Neural cell (in vitro differentiated cells): ENCODE results near the gene RABL3. TPM values are rescaled to one million over a fixed set of nuclear protein-coding genes. Genes with fewer than 3 reads are reported as not detected.

Source experiments
- H2AFZ ChIP-seq: fragments of 200-600, 300-800 bp; sonication (generic), shearing (Covaris generic); 2 replicates; pipeline ENCODE4 v1.6.0; 2014; ENCODE audit warnings: low read depth, mild to moderate bottlenecking, antibody characterized with exemption, low read length, moderate library complexity
- H3F3A ChIP-seq: fragments of 200-600 bp; shearing (Covaris generic); 2 replicates; pipeline ENCODE4 v1.6.1; 2016; ENCODE audit warnings: mild to moderate bottlenecking, moderate library complexity, mixed read lengths, antibody characterized with exemption, low read length; ENCODE audit not compliant: insufficient read depth, poor library complexity, severe bottlenecking
- H3K27ac ChIP-seq: fragments of 200-600, 300-800 bp; sonication (generic), shearing (Covaris generic); 2 replicates; pipeline ENCODE4 v1.5.1; 2014; ENCODE audit warnings: mild to moderate bottlenecking, low read length, moderate library complexity
- H3K27me3 ChIP-seq: fragments of 300-800, 200-600 bp; sonication (generic), shearing (Covaris generic); 2 replicates; pipeline ENCODE4 v1.6.0; 2014; ENCODE audit warnings: mild to moderate bottlenecking, low read depth, low read length, moderate library complexity; ENCODE audit not compliant: insufficient read depth
- H3K36me3 ChIP-seq: fragments of 300-800, 200-600 bp; sonication (generic), shearing (Covaris generic); 2 replicates; pipeline ENCODE4 v1.5.1; 2014; ENCODE audit warnings: mild to moderate bottlenecking, antibody characterized with exemption, low read length, moderate library complexity; ENCODE audit not compliant: insufficient read depth
- H3K4me2 ChIP-seq: fragments of 300-800, 200-600 bp; sonication (generic), shearing (Covaris generic); 2 replicates; pipeline ENCODE4 v1.6.0; 2014; ENCODE audit warnings: mild to moderate bottlenecking, low read length
- H3K4me3 ChIP-seq: fragments of 300-800, 200-600 bp; sonication (generic), shearing (Covaris generic); 2 replicates; pipeline ENCODE4 v1.5.1; 2014; ENCODE audit warnings: mild to moderate bottlenecking, low read length, moderate library complexity
- H3K79me2 ChIP-seq: fragments of 200-600 bp; shearing (Covaris generic); replicated peaks from 2 replicates; pipeline ENCODE4 v1.6.0; 2014; ENCODE audit warnings: mild to moderate bottlenecking, low read length, moderate library complexity; ENCODE audit not compliant: insufficient read depth
- H3K9ac ChIP-seq: fragments of 300-800, 200-600 bp; sonication (generic), shearing (Covaris generic); 2 replicates; pipeline ENCODE4 v1.6.1; 2016; ENCODE audit warnings: mild to moderate bottlenecking, low read length, mixed read lengths
- H3K9me2 ChIP-seq: fragments of 200-600 bp; shearing (Covaris generic); 2 replicates; pipeline ENCODE4 v1.6.1; 2016; ENCODE audit warnings: mild to moderate bottlenecking, low read length, mixed read lengths; ENCODE audit not compliant: insufficient read depth
- H3K9me3 ChIP-seq: fragments of 200-600, 300-800 bp; sonication (generic), shearing (Covaris generic); 2 replicates; pipeline ENCODE4 v1.6.1; 2016; ENCODE audit warnings: mild to moderate bottlenecking, mixed run types, low read length, moderate library complexity, mixed read lengths
- H4K20me1 ChIP-seq: fragments of 200-600 bp; shearing (Covaris generic); 2 replicates; pipeline ENCODE4 v1.6.1; 2016; ENCODE audit warnings: mild to moderate bottlenecking, mixed run types; ENCODE audit not compliant: insufficient read depth
- CTCF ChIP-seq: fragments of 450-650 bp; IDR thresholded peaks from 2 replicates; pipeline ENCODE4 v1.5.1; 2014; ENCODE audit warnings: antibody characterized with exemption, mild to moderate bottlenecking, moderate library complexity; ENCODE audit not compliant: poor library complexity, severe bottlenecking
- EP300 ChIP-seq: fragments of 450-650 bp; conservative IDR thresholded peaks from 2 replicates; pipeline ENCODE4 v1.6.1; 2014; ENCODE audit warnings: antibody characterized with exemption, mild to moderate bottlenecking, moderate library complexity; ENCODE audit not compliant: poor library complexity, severe bottlenecking
- EZH2 ChIP-seq: fragments of 200-600, 300-800 bp; shearing (Covaris generic), sonication (generic); IDR thresholded peaks from 2 replicates; pipeline ENCODE4 v1.6.1; 2014; ENCODE audit warnings: antibody characterized with exemption, low read length, borderline replicate concordance, mild to moderate bottlenecking; ENCODE audit not compliant: insufficient read depth, poor library complexity, severe bottlenecking
- MXI1 ChIP-seq: fragments of 450-650 bp; conservative IDR thresholded peaks from 2 replicates; pipeline ENCODE4 v1.6.1; 2014; ENCODE audit warnings: antibody characterized with exemption, mild to moderate bottlenecking; ENCODE audit not compliant: poor library complexity, severe bottlenecking
- POLR2AphosphoS5 ChIP-seq: IDR thresholded peaks from 2 replicates; pipeline ENCODE4 v1.6.1; 2012
- RAD21 ChIP-seq: fragments of 450-650 bp; conservative IDR thresholded peaks from 2 replicates; pipeline ENCODE4 v1.6.1; 2014; ENCODE audit warnings: antibody characterized with exemption, mild to moderate bottlenecking, moderate library complexity
- REST ChIP-seq: IDR thresholded peaks from 2 replicates; pipeline ENCODE4 v1.6.1; 2012; ENCODE audit warnings: borderline replicate concordance
- SMC3 ChIP-seq: fragments of 450-650 bp; conservative IDR thresholded peaks from 2 replicates; pipeline ENCODE4 v1.6.1; 2014; ENCODE audit warnings: antibody characterized with exemption, mild to moderate bottlenecking, moderate library complexity; ENCODE audit not compliant: poor library complexity
- TAF1 ChIP-seq: IDR thresholded peaks from 2 replicates; pipeline ENCODE4 v1.6.1; 2012; ENCODE audit warnings: low read depth
- polyA plus RNA-seq: library from polyadenylated mRNA; depleted of rRNA; stranded (reverse); fragments of >200 nt; gene quantifications from 2 replicates; pipeline ENCODE4 v1.2.3, GENCODE V29; 2014

The RABL3 gene
- polyA plus RNA-seq, 1 donor from 2014 or later = 14.7 TPM

GRCh38 chr3:120648290-120648689 is 94.0 kb downstream of the RABL3 start (continued):
- TF ChIP-seq POLR2AphosphoS5 = no peak

- Histone ChIP-seq H3K9me3 (no peaks in the 10 kb centered on the region), H4K20me1 (no peaks in the 10 kb centered on the region), H3K36me3 (no peaks in the 10 kb centered on the region), H3K4me3 (no peak overlapping the region), H3K4me2 (no peak overlapping the region), H3K27me3 (no peaks in the 10 kb centered on the region), H3K79me2 (no peaks in the 10 kb centered on the region), H2AFZ (no peak overlapping the region), H3K9ac (no peak overlapping the region), H3F3A (no peaks in the 10 kb centered on the region), H3K9me2 (no peaks in the 10 kb centered on the region), H3K27ac (no peak overlapping the region)
- no peak for TF ChIP-seq RAD21
Observed at GRCh38 chr3:120646771-120647432, 95.4 kb downstream of the RABL3 start.

- TF ChIP-seq REST = no peak
- no peak for TF ChIP-seq TAF1
- no peak for TF ChIP-seq SMC3
- TF ChIP-seq EZH2 = no peak
- TF ChIP-seq RAD21 = no peak
- TF ChIP-seq CTCF = no peak
- TF ChIP-seq MXI1 = no peak
- TF ChIP-seq POLR2AphosphoS5 = no peak
- TF ChIP-seq EP300 = no peak
- H3K27ac ChIP-seq = no peak overlapping the region
- H3K9ac ChIP-seq = no peak overlapping the region
- H2AFZ ChIP-seq = no peak overlapping the region
- H3K36me3 ChIP-seq = no peaks in the 10 kb centered on the region
- H3K27me3 ChIP-seq = no peaks in the 10 kb centered on the region
- no peak overlapping the region for H3K4me3 ChIP-seq
- no peaks in the 10 kb centered on the region for H3K79me2 ChIP-seq
- no peaks in the 10 kb centered on the region for H3K9me3 ChIP-seq
- no peaks in the 10 kb centered on the region for H3K9me2 ChIP-seq
- H3F3A ChIP-seq = no peaks in the 10 kb centered on the region
- no peak overlapping the region for H3K4me2 ChIP-seq
- H4K20me1 ChIP-seq = no peaks in the 10 kb centered on the region
Observed at GRCh38 chr3:120645083-120645845, 97.1 kb downstream of the RABL3 start.
